DOHH2 (cell line): ENCODE measurements around the gene CNST.

Experiments
- H3F3A ChIP-seq: fragments of 200-600 bp; sonication (generic), shearing (Covaris generic); 2 replicates; pipeline ENCODE4 v1.6.0; 2016; ENCODE audit warnings: antibody characterized with exemption, mild to moderate bottlenecking; ENCODE audit not compliant: control insufficient read depth, insufficient read depth
- H3K27ac ChIP-seq: fragments of 200-600 bp; sonication (generic); 2 replicates; pipeline ENCODE4 v1.5.1; 2014; ENCODE audit warnings: low read depth, mild to moderate bottlenecking, low read length, moderate library complexity
- H3K27me3 ChIP-seq: fragments of 200-600 bp; sonication (generic); 2 replicates; pipeline ENCODE4 v1.6.1; 2014; ENCODE audit warnings: mild to moderate bottlenecking, low read length, mixed read lengths; ENCODE audit not compliant: control insufficient read depth
- H3K36me3 ChIP-seq: fragments of 200-600 bp; sonication (generic); 2 replicates; pipeline ENCODE4 v1.6.1; 2014; ENCODE audit warnings: mild to moderate bottlenecking, low read length, moderate library complexity, mixed read lengths; ENCODE audit not compliant: control insufficient read depth
- H3K4me1 ChIP-seq: fragments of 200-600 bp; sonication (generic); 2 replicates; pipeline ENCODE4 v1.6.1; 2014; ENCODE audit warnings: mild to moderate bottlenecking, low read length, mixed read lengths; ENCODE audit not compliant: control insufficient read depth
- H3K4me2 ChIP-seq: fragments of 200-600 bp; sonication (generic); 2 replicates; pipeline ENCODE4 v1.6.0; 2014; ENCODE audit warnings: mild to moderate bottlenecking, low read length, moderate library complexity
- H3K4me3 ChIP-seq: fragments of 200-600 bp; sonication (generic); 2 replicates; pipeline ENCODE4 v1.5.1; 2014; ENCODE audit warnings: mild to moderate bottlenecking, low read length, mixed read lengths
- H3K79me2 ChIP-seq: fragments of 200-600 bp; sonication (generic); 2 replicates; pipeline ENCODE4 v1.6.1; 2014; ENCODE audit warnings: mild to moderate bottlenecking, low read length, mixed read lengths; ENCODE audit not compliant: control insufficient read depth
- H3K9me2 ChIP-seq: fragments of 200-600 bp; sonication (generic); replicated peaks from 2 replicates; pipeline ENCODE4 v1.6.1; 2014; ENCODE audit warnings: mild to moderate bottlenecking, low read length, mixed read lengths; ENCODE audit not compliant: control insufficient read depth
- H3K9me3 ChIP-seq: fragments of 200-600 bp; sonication (generic); 2 replicates; pipeline ENCODE4 v1.6.1; 2014; ENCODE audit warnings: antibody characterized with exemption, low read length, mixed read lengths; ENCODE audit not compliant: control insufficient read depth, insufficient read depth
- H4K20me1 ChIP-seq: fragments of 200-600 bp; sonication (generic); 2 replicates; pipeline ENCODE4 v1.6.0; 2014; ENCODE audit warnings: low read depth, mild to moderate bottlenecking, antibody characterized with exemption, low read length, moderate library complexity; ENCODE audit not compliant: control insufficient read depth, insufficient read depth
- CTCF ChIP-seq: fragments of 200-600 bp; sonication (generic); IDR thresholded peaks from one replicate; pipeline ENCODE4 v1.5.1; 2014; ENCODE audit warnings: antibody characterized with exemption, mild to moderate bottlenecking, low read depth, low read length; ENCODE audit not compliant: poor library complexity, severe bottlenecking
- EZH2phosphoT487 ChIP-seq: fragments of 200-600 bp; sonication (generic); IDR thresholded peaks from 2 replicates; pipeline ENCODE4 v1.6.1; 2017; ENCODE audit warnings: borderline replicate concordance, mild to moderate bottlenecking, antibody characterized with exemption, low read length, moderate library complexity, mixed read lengths

CNST gene

GRCh38 chr1:246534114-246534513 is 32.1 kb upstream of the CNST start:
- no peaks in the 10 kb centered on the region for H3K9me2 ChIP-seq
- no peak overlapping the region for H3K4me2 ChIP-seq
- no peaks in the 10 kb centered on the region for H3K79me2 ChIP-seq
- no peaks in the 10 kb centered on the region for H3K27me3 ChIP-seq
- no peaks in the 10 kb centered on the region for H3K4me1 ChIP-seq
- H3K9me3 ChIP-seq: peaks cover 10% of the 10 kb centered on the region; the same call in 1 of the 2 replicates
- H3K36me3 ChIP-seq: no peaks in the 10 kb centered on the region
- no peak overlapping the region for H3K27ac ChIP-seq
- TF ChIP-seq EZH2phosphoT487: no peak
- TF ChIP-seq CTCF: no peak
- no peaks in the 10 kb centered on the region for H3F3A ChIP-seq
- no peaks in the 10 kb centered on the region for H4K20me1 ChIP-seq
- no peak overlapping the region for H3K4me3 ChIP-seq

GRCh38 chr1:246537441-246537840 is 28.8 kb upstream of the CNST start:
- H4K20me1 ChIP-seq: no peaks in the 10 kb centered on the region
- H3K4me2 ChIP-seq: no peak overlapping the region
- no peak overlapping the region for H3K4me3 ChIP-seq
- no peaks in the 10 kb centered on the region for H3F3A ChIP-seq
- H3K27ac ChIP-seq: no peak overlapping the region
- H3K4me1 ChIP-seq: no peaks in the 10 kb centered on the region
- no peaks in the 10 kb centered on the region for H3K27me3 ChIP-seq
- no peak for TF ChIP-seq EZH2phosphoT487
- TF ChIP-seq CTCF: no peak
- no peaks in the 10 kb centered on the region for H3K79me2 ChIP-seq
- H3K9me2 ChIP-seq: no peaks in the 10 kb centered on the region
- H3K36me3 ChIP-seq: peaks cover 18% of the 10 kb centered on the region
- no peaks in the 10 kb centered on the region for H3K9me3 ChIP-seq

- Histone ChIP-seq H3K36me3 (peaks cover 21% of the 10 kb centered on the region), H3K27ac (no peak overlapping the region)
Observed at GRCh38 chr1:246537887-246538286, 28.4 kb upstream of the CNST start.

More at GRCh38 chr1:246537887-246538286, 28.4 kb upstream of the CNST start:
- no peaks in the 10 kb centered on the region for H4K20me1 ChIP-seq
- no peak overlapping the region for H3K4me3 ChIP-seq
- H3K9me2 ChIP-seq: no peaks in the 10 kb centered on the region
- no peaks in the 10 kb centered on the region for H3F3A ChIP-seq
- H3K9me3 ChIP-seq: no peaks in the 10 kb centered on the region
- no peaks in the 10 kb centered on the region for H3K79me2 ChIP-seq
- TF ChIP-seq CTCF (no peak), EZH2phosphoT487 (no peak)
- no peaks in the 10 kb centered on the region for H3K4me1 ChIP-seq
- no peaks in the 10 kb centered on the region for H3K27me3 ChIP-seq
- H3K4me2 ChIP-seq: no peak overlapping the region
